GM10266 (cell line): ENCODE results near the gene PAK1.
"Not testable (repeated sequence)": the region's sequence is repeated elsewhere in the genome, so short reads cannot be mapped to it uniquely, and the experiment has no call there.

Source experiments
- DNase-seq: peaks from one replicate; pipeline ENCODE4 v3.0.0; 2012; ENCODE audit errors: extremely low spot score
- TF ChIP-seq, protein P1 (sequence below): IDR thresholded peaks from 2 replicates; pipeline ENCODE4 v1.5.1; 2012; ENCODE audit warnings: mild to moderate bottlenecking, low read depth; ENCODE audit not compliant: control insufficient read depth, insufficient read depth; ENCODE audit errors: missing control alignments

Gene PAK1

DNA sequence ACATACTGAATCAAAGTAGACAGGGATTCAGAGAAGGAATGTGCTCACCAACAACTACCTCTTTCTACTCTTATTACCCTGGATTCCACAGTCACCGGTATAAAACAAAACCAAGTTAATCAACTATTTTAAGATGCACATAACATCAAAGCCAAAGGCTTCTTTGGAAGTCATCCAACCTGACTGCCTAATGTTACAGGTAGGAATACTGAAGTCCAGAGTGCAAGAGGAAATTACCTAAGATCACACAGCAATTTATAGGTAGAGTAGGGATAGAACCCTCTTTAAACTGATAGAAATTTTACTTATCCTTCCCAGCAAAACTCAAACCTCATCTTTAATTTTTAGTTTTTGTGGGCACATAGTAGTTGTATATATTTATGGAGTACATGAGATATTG is 76.3 kb downstream of the PAK1 start:
- TF ChIP-seq, protein P1, sequence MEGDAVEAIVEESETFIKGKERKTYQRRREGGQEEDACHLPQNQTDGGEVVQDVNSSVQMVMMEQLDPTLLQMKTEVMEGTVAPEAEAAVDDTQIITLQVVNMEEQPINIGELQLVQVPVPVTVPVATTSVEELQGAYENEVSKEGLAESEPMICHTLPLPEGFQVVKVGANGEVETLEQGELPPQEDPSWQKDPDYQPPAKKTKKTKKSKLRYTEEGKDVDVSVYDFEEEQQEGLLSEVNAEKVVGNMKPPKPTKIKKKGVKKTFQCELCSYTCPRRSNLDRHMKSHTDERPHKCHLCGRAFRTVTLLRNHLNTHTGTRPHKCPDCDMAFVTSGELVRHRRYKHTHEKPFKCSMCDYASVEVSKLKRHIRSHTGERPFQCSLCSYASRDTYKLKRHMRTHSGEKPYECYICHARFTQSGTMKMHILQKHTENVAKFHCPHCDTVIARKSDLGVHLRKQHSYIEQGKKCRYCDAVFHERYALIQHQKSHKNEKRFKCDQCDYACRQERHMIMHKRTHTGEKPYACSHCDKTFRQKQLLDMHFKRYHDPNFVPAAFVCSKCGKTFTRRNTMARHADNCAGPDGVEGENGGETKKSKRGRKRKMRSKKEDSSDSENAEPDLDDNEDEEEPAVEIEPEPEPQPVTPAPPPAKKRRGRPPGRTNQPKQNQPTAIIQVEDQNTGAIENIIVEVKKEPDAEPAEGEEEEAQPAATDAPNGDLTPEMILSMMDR: no peak

DNA sequence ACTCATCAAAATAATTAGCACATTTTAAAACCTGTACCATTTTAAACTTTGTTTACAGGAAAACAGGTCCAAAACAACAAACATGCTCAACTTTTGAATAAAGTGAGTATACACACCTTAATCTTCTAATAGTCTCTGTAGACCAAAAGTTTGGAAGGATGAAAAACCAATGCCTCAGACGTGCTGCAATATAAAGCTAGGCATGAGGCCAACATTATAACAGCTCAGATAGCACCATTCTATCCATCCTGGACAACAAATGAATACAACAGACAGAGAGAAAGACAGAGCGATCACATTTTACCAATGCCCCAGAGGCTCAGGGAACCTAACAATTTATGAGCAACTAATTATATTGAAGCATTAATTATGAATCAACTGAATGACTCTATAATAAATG is 77.0 kb downstream of the PAK1 start:
- no peak for DNase-seq
- TF ChIP-seq, protein P1: no peak

More for the DNA sequence above, 76.3 kb downstream of the PAK1 start:
- no peak for DNase-seq

DNA sequence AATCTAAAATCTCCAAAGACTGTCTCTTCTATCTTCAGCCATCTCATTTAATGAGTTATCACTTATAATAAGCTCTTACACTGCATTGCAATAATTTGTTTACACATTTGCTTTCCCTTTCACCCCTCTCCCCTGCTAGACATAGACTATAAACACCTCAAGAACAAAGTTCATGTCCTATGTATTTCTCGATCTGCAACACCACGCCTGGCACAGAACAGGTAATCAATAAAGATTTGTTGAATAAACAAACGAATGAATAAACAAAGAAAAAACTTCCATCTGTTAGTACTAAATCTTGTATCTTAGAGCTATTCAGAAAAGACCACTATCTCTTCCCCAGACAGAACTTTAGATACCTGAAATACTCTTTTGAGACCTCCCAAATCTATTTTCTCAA is 77.6 kb downstream of the PAK1 start:
- TF ChIP-seq, protein P1: no peak
- DNase-seq: no peak

DNA sequence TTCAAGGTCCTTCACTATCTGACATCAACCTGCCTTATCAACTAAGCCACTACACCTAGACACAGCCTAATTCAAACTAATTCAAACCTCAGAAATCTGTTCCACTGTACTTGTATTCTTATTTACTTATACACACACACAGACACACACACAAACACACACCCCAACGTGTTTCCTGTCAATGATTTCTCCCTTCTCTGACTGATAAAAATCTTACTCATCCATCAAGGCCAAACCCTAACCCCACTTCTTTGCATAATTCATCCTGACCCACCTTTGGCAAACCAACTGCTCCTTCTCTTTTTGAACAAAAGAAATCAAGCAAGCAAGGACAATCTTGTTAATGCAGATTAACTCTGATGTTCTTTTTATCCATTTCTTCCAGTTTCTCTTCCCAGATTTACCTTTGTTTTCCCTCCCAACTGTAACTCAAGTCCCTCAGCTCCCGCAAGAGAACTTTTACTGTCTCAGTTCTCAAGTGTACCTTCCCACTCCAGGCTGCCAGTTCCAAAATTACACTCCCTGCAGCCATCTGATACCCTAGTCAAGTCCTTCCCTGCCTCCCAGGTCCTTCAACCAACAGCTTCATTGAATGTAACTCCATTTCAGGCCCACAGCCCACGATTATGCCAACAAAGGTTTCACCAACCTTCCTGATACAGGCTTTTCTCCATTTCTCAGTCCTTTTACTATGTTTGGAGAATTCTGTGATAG is 78.3 kb downstream of the PAK1 start:
- TF ChIP-seq, protein P1: no peak
- DNase-seq: no peak

- TF ChIP-seq, protein P1: no peak
- DNase-seq: no peak
These were observed 81.1 kb downstream of the PAK1 start for GRCh38 chr11:77392842-77393241.

- TF ChIP-seq, protein P1: no peak
- DNase-seq: no peak
These were observed 86.2 kb downstream of the PAK1 start for GRCh38 chr11:77387701-77388100.

GRCh38 chr11:77386178-77386577 is 87.7 kb downstream of the PAK1 start:
- DNase-seq: no peak
- TF ChIP-seq, protein P1: no peak

GRCh38 chr11:77385255-77385771 is 88.6 kb downstream of the PAK1 start:
- DNase-seq: not testable (repeated sequence)
